Measurements from ENCODE around the gene RRP9.

Gene RRP9

GRCh38 chr3:51977446-51978142 lies 35.9 kb upstream of the RRP9 start:
- Histone ChIP-seq H3K9me3 (ENCODE audit: insufficient read depth, low read depth, low read length) (no peaks in the 10 kb centered on the region), H3F3A (ENCODE audit: low read depth) (peaks cover 8% of the 10 kb centered on the region), H3K9me2 (replicated peaks; ENCODE audit: low read depth, low read length) (no peaks in the 10 kb centered on the region), H3K27me3 (ENCODE audit: insufficient read depth, low read length, poor library complexity, severe bottlenecking) (no peaks in the 10 kb centered on the region), H3K9ac (ENCODE audit: low read depth, low read length, poor library complexity, severe bottlenecking) (no peak overlapping the region), H3K4me2 (ENCODE audit: low read depth, low read length, poor library complexity, severe bottlenecking) (peak overlapping the region; percentile 99), H3K4me1 (ENCODE audit: insufficient read depth, low read length, poor library complexity, severe bottlenecking) (peaks cover 39% of the 10 kb centered on the region), H3K79me2 (ENCODE audit: insufficient read depth, low read length) (peaks cover 26% of the 10 kb centered on the region), H3K4me3 (ENCODE audit: low read length, poor library complexity, severe bottlenecking) (no peak overlapping the region), H4K20me1 (ENCODE audit: insufficient read depth, low read length, poor library complexity, severe bottlenecking) (no peaks in the 10 kb centered on the region), H2AFZ (ENCODE audit: low read length) (no peak overlapping the region), H3K36me3 (ENCODE audit: insufficient read depth, low read length) (no peaks in the 10 kb centered on the region)
- no peak for TF ChIP-seq EZH2phosphoT487 (IDR thresholded peaks at IDR 0.05; ENCODE audit: borderline replicate concordance)
- no peak for TF ChIP-seq CTCF (conservative IDR thresholded peaks at IDR 0.05; ENCODE audit: low read length)

- Histone ChIP-seq H3K9me3 (ENCODE audit: insufficient read depth, low read depth, low read length) (no peaks in the 10 kb centered on the region), H2AFZ (ENCODE audit: low read length) (no peak overlapping the region), H3K4me2 (ENCODE audit: low read depth, low read length, poor library complexity, severe bottlenecking) (peak overlapping the region; percentile 99), H3K79me2 (ENCODE audit: insufficient read depth, low read length) (peaks cover 20% of the 10 kb centered on the region), H3F3A (ENCODE audit: low read depth) (peaks cover 7% of the 10 kb centered on the region; the same call in 1 of the 2 replicates), H3K27me3 (ENCODE audit: insufficient read depth, low read length, poor library complexity, severe bottlenecking) (no peaks in the 10 kb centered on the region), H3K4me1 (ENCODE audit: insufficient read depth, low read length, poor library complexity, severe bottlenecking) (peaks cover 35% of the 10 kb centered on the region), H3K9ac (ENCODE audit: low read depth, low read length, poor library complexity, severe bottlenecking) (peak overlapping the region; percentile 95), H4K20me1 (ENCODE audit: insufficient read depth, low read length, poor library complexity, severe bottlenecking) (no peaks in the 10 kb centered on the region), H3K36me3 (ENCODE audit: insufficient read depth, low read length) (no peaks in the 10 kb centered on the region), H3K9me2 (replicated peaks; ENCODE audit: low read depth, low read length) (no peaks in the 10 kb centered on the region), H3K4me3 (ENCODE audit: low read length, poor library complexity, severe bottlenecking) (peak overlapping the region; percentile 97)
- no peak for TF ChIP-seq EZH2phosphoT487 (IDR thresholded peaks at IDR 0.05; ENCODE audit: borderline replicate concordance)
- TF ChIP-seq CTCF (conservative IDR thresholded peaks at IDR 0.05; ENCODE audit: low read length) = peak; percentile 18; the same call in 1 of the 2 replicates
These were observed 34.3 kb upstream of the RRP9 start for GRCh38 chr3:51975852-51976549.

- Histone ChIP-seq H4K20me1 (ENCODE audit: insufficient read depth, low read length, poor library complexity, severe bottlenecking) (no peaks in the 10 kb centered on the region), H3K36me3 (ENCODE audit: insufficient read depth, low read length) (no peaks in the 10 kb centered on the region), H3K9ac (ENCODE audit: low read depth, low read length, poor library complexity, severe bottlenecking) (peak within 1 kb of the TSS; percentile 95), H3K4me2 (ENCODE audit: low read depth, low read length, poor library complexity, severe bottlenecking) (peak within 1 kb of the TSS; percentile 99), H3K4me1 (ENCODE audit: insufficient read depth, low read length, poor library complexity, severe bottlenecking) (peaks cover 35% of the 10 kb centered on the region), H3K9me3 (ENCODE audit: insufficient read depth, low read depth, low read length) (no peaks in the 10 kb centered on the region), H2AFZ (ENCODE audit: low read length) (peak within 1 kb of the TSS; percentile 95), H3K79me2 (ENCODE audit: insufficient read depth, low read length) (peaks cover 14% of the 10 kb centered on the region), H3K4me3 (ENCODE audit: low read length, poor library complexity, severe bottlenecking) (peak within 1 kb of the TSS; percentile 97), H3K27me3 (ENCODE audit: insufficient read depth, low read length, poor library complexity, severe bottlenecking) (no peaks in the 10 kb centered on the region), H3F3A (ENCODE audit: low read depth) (peaks cover 9% of the 10 kb centered on the region; the same call in 1 of the 2 replicates), H3K9me2 (replicated peaks; ENCODE audit: low read depth, low read length) (no peaks in the 10 kb centered on the region)
- no peak for TF ChIP-seq EZH2phosphoT487 (IDR thresholded peaks at IDR 0.05; ENCODE audit: borderline replicate concordance)
- no peak for TF ChIP-seq CTCF (conservative IDR thresholded peaks at IDR 0.05; ENCODE audit: low read length)
These were observed 33.5 kb upstream of the RRP9 start, which contains the start of gene ABHD14A for GRCh38 chr3:51974963-51975851. TSS of gene ABHD14A (plus strand) at chr3:51975064. CDS start at chr3:51975136, 72 bp downstream.

All from Loucy (cell line).